Stomach (tissue), 9 donors: ENCODE data around the gene PTPRG. TPM values are rescaled to one million over a fixed set of nuclear protein-coding genes. Genes with fewer than 3 reads are reported as not detected.

Experiments used
- DNase-seq, 2 donors: peaks; one replicate each; pipeline versions ENCODE4 v3.0.0 to v3.0.0-alpha.2; 2013 to 2019
- H3K27ac ChIP-seq, 5 donors: fragments of 200-600 bp in 4 of 5; sonication (generic) in 4 of 5; one replicate each; pipeline ENCODE4 v1.5.1; 2013 to 2019; ENCODE audit warnings: mild to moderate bottlenecking in 1 of 5, moderate library complexity in 1 of 5
- H3K27me3 ChIP-seq, 3 donors: fragments of 200-600 bp; sonication (generic); one replicate each; pipeline ENCODE4 v1.5.1; 2017 to 2019; ENCODE audit warnings: mixed run types in 1 of 3
- H3K36me3 ChIP-seq, 4 donors: fragments of 200-600 bp; sonication (generic); 1 replicate in 3 of 4; 2 replicates in 1 of 4; pipeline ENCODE4 v1.5.1; 2016 to 2019
- H3K4me1 ChIP-seq, 4 donors: fragments of 200-600 bp; sonication (generic); one replicate each; pipeline ENCODE4 v1.5.1; 2016 to 2019
- H3K4me3 ChIP-seq, 4 donors: fragments of 200-600 bp; sonication (generic) in 3 of 4; one replicate each; pipeline ENCODE4 v1.5.1; 2016 to 2019; ENCODE audit warnings: mild to moderate bottlenecking in 1 of 4
- H3K9me3 ChIP-seq, 4 donors: fragments of 200-600 bp; sonication (generic); one replicate each; pipeline ENCODE4 v1.5.1; 2016 to 2019
- EP300 ChIP-seq: sonication (generic); formaldehyde crosslinking; IDR thresholded peaks from one replicate; pipeline ENCODE4 v1.6.1; 2017; ENCODE audit warnings: antibody characterized with exemption
- POLR2A ChIP-seq, 4 donors: fragments of 450-650 bp; IDR thresholded peaks; one replicate each; pipeline ENCODE4 v1.6.1; 2016; ENCODE audit warnings: antibody characterized with exemption in 4 of 4, control low read depth in 2 of 4, mild to moderate bottlenecking in 1 of 4, moderate library complexity in 1 of 4
- POLR2AphosphoS5 ChIP-seq, 3 donors: sonication (generic); formaldehyde crosslinking; IDR thresholded peaks; one replicate each; pipeline ENCODE4 v1.6.1; 2016; ENCODE audit warnings: antibody characterized with exemption in 3 of 3
- WGBS, 5 donors: extraction: QIAGEN DNeasy Blood & Tissue Kit in 3 of 5; methylation state at CpG; one replicate each; pipeline versions ENCODE4 v1.1.5 to v1.1.7; 2013 to 2018; 5-methylcytosine and 5-hydroxymethylcytosine counted together
- intact Hi-C: fragments of 100-400 bp; cut with DNase I; formaldehyde crosslinking; loops from one replicate; pipeline ENCODE4 v1.15.1; 2023; ENCODE audit warnings: low total_unique reads
- polyA plus RNA-seq, 3 donors: library from polyadenylated mRNA; stranded (reverse); fragments of 200-250 nt; gene quantifications; one replicate each; pipeline ENCODE4 v1.2.3, GENCODE V29; 2013
- total RNA-seq, 5 donors: library from RNA; depleted of rRNA; stranded (reverse); fragments of >200 nt; gene quantifications; one replicate each; pipeline versions ENCODE4 v1.1.0 to v1.2.3, GENCODE V29; 2014 to 2016
- TF ChIP-seq, protein P1 (sequence below), 7 experiments: fragments of 450-650 bp in 4 of 7; fragments of 200-600 bp in 3 of 7; sonication (generic) in 3 of 7; IDR thresholded peaks; one replicate each; pipeline ENCODE4 v1.5.1; 2016 to 2019; ENCODE audit warnings: antibody characterized with exemption in 7 of 7, control low read depth in 2 of 7, mild to moderate bottlenecking in 1 of 7
- donor health status: healthy with polysubstance abuse.
- donor health status: Bipolar disorder and iron deficiency.
- donor health status: healthy.

Gene PTPRG
- total and polyA plus RNA-seq, 8 donors: 2.4 to 96.0 (median 22.0) TPM

- no peaks in the 10 kb centered on the region for H3K9me3 ChIP-seq
- no peak overlapping the region for H3K27ac ChIP-seq
- DNase-seq: no peak
- no peaks in the 10 kb centered on the region for H3K27me3 ChIP-seq
- no peaks in the 10 kb centered on the region for H3K36me3 ChIP-seq
- whole genome bisulfite sequencing, 5 donors: 60 to 82% (median 81%) methylated on average over 7 of the region's 7 CpGs
- peaks cover 0 to 7% (median 3%) of the 10 kb centered on the region in 4 donors for H3K4me1 ChIP-seq
- TF ChIP-seq POLR2A (IDR thresholded peaks at IDR 0.05) (no peak), EP300 (no peak)
- intact Hi-C loops: no loop called here
- H3K4me3 ChIP-seq: no peak overlapping the region
Measured at GRCh38 chr3:61774279-61774890, 213.0 kb downstream of the PTPRG start.

GRCh38 chr3:61776390-61776789 is 215.0 kb downstream of the PTPRG start:
- Histone ChIP-seq H3K36me3 (no peaks in the 10 kb centered on the region), H3K4me1 (peaks cover 0 to 7% (median 3%) of the 10 kb centered on the region in 4 donors), H3K27ac (no peak overlapping the region), H3K9me3 (no peaks in the 10 kb centered on the region), H3K27me3 (no peaks in the 10 kb centered on the region), H3K4me3 (no peak overlapping the region)
- WGBS, 5 donors: 87 to 92% (median 89%) methylated on average over 5 of the region's 5 CpGs
- intact Hi-C loops: no loop called here
- DNase-seq: no peak
- no peak for TF ChIP-seq EP300
- no peak for TF ChIP-seq POLR2A (IDR thresholded peaks at IDR 0.05)
- no peak for TF ChIP-seq POLR2AphosphoS5 (IDR thresholded peaks at IDR 0.05)
- TF ChIP-seq, protein P1, sequence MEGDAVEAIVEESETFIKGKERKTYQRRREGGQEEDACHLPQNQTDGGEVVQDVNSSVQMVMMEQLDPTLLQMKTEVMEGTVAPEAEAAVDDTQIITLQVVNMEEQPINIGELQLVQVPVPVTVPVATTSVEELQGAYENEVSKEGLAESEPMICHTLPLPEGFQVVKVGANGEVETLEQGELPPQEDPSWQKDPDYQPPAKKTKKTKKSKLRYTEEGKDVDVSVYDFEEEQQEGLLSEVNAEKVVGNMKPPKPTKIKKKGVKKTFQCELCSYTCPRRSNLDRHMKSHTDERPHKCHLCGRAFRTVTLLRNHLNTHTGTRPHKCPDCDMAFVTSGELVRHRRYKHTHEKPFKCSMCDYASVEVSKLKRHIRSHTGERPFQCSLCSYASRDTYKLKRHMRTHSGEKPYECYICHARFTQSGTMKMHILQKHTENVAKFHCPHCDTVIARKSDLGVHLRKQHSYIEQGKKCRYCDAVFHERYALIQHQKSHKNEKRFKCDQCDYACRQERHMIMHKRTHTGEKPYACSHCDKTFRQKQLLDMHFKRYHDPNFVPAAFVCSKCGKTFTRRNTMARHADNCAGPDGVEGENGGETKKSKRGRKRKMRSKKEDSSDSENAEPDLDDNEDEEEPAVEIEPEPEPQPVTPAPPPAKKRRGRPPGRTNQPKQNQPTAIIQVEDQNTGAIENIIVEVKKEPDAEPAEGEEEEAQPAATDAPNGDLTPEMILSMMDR (IDR thresholded peaks at IDR 0.05): no peak

GRCh38 chr3:61777483-61777882 is 216.1 kb downstream of the PTPRG start:
- TF ChIP-seq, protein P1 (IDR thresholded peaks at IDR 0.05): no peak
- TF ChIP-seq POLR2A (IDR thresholded peaks at IDR 0.05) (no peak), POLR2AphosphoS5 (IDR thresholded peaks at IDR 0.05) (no peak), EP300 (no peak)
- Histone ChIP-seq H3K27me3 (no peaks in the 10 kb centered on the region), H3K9me3 (no peaks in the 10 kb centered on the region), H3K4me3 (no peak overlapping the region), H3K27ac (no peak overlapping the region), H3K36me3 (no peaks in the 10 kb centered on the region), H3K4me1 (peaks cover 0 to 7% (median 3%) of the 10 kb centered on the region in 4 donors)
- no peak for DNase-seq
- WGBS, 5 donors: 80 to 93% (median 86%) methylated on average over 6 of the region's 6 CpGs
- intact Hi-C loops: no loop called here

DNA sequence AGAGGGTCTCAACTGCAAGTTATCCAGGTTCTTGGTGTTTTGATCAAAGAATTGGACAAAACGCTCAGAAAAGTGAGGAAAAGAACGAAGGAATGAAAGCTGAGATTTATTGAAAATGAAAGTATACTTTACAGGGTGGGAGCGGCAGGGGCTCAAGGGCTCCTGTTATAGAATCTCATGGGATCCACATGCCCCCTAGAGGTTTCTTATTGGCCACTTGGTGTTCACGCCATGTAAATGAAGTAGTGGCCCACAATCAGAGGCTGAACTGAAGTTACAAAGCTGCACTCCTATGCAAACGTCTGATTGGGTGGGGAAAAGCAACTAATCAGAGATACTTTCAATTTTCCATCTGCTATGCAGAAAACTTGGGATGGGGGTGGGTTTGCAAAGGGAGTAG is 216.7 kb downstream of the PTPRG start:
- Histone ChIP-seq H3K9me3 (no peaks in the 10 kb centered on the region), H3K4me3 (no peak overlapping the region), H3K36me3 (no peaks in the 10 kb centered on the region), H3K4me1 (peaks cover 0 to 7% (median 3%) of the 10 kb centered on the region in 4 donors), H3K27ac (no peak overlapping the region), H3K27me3 (no peaks in the 10 kb centered on the region)
- DNase-seq: no peak
- intact Hi-C loops: no loop called here
- no peak for TF ChIP-seq EP300
- no peak for TF ChIP-seq POLR2AphosphoS5 (IDR thresholded peaks at IDR 0.05)
- 79 to 92% (median 83%) methylated on average over 5 of the region's 5 CpGs for WGBS, 5 donors

GRCh38 chr3:61780016-61780415 is 218.6 kb downstream of the PTPRG start:
- no peak for DNase-seq
- H3K4me3 ChIP-seq: no peak overlapping the region
- WGBS, 5 donors: 78 to 93% (median 89%) methylated on average over 2 of the region's 2 CpGs
- H3K4me1 ChIP-seq: peaks cover 0 to under 1% (median 0%) of the 10 kb centered on the region in 4 donors
- TF ChIP-seq POLR2A (IDR thresholded peaks at IDR 0.05) (no peak), POLR2AphosphoS5 (IDR thresholded peaks at IDR 0.05) (no peak), EP300 (no peak)
- TF ChIP-seq, protein P1 (IDR thresholded peaks at IDR 0.05): no peak
- no peaks in the 10 kb centered on the region for H3K36me3 ChIP-seq
- intact Hi-C loops: no loop called here
- no peaks in the 10 kb centered on the region for H3K9me3 ChIP-seq
- H3K27me3 ChIP-seq: no peaks in the 10 kb centered on the region
- H3K27ac ChIP-seq: no peak overlapping the region
